Daoy (cell line): ENCODE measurements around the gene UBE2QL1. TPM values are rescaled to one million over a fixed set of nuclear protein-coding genes. Genes with fewer than 3 reads are reported as not detected.

Experiments used
- DNase-seq: peaks from one replicate; pipeline ENCODE4 v3.0.0-alpha.2; 2015; ENCODE audit warnings: low read depth
- total RNA-seq: library from RNA; depleted of rRNA; stranded (reverse); fragments of >200 nt; shearing (Covaris generic); gene quantifications from 2 replicates; pipeline ENCODE4 v1.2.3, GENCODE V29; 2014; rRNA removed

UBE2QL1 gene, protein sequence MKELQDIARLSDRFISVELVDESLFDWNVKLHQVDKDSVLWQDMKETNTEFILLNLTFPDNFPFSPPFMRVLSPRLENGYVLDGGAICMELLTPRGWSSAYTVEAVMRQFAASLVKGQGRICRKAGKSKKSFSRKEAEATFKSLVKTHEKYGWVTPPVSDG
- total RNA-seq = 0.40 and 0.65 TPM in 2 replicates

GRCh38 chr5:6448622-6449464 lies at the start of gene UBE2QL1:
Gene UBE2QL1, plus strand, starts transcription at chr5:6448859. Its CDS starts 35 bp downstream, at chr5:6448894.
- DNase-seq = peak; percentile 50

DNA sequence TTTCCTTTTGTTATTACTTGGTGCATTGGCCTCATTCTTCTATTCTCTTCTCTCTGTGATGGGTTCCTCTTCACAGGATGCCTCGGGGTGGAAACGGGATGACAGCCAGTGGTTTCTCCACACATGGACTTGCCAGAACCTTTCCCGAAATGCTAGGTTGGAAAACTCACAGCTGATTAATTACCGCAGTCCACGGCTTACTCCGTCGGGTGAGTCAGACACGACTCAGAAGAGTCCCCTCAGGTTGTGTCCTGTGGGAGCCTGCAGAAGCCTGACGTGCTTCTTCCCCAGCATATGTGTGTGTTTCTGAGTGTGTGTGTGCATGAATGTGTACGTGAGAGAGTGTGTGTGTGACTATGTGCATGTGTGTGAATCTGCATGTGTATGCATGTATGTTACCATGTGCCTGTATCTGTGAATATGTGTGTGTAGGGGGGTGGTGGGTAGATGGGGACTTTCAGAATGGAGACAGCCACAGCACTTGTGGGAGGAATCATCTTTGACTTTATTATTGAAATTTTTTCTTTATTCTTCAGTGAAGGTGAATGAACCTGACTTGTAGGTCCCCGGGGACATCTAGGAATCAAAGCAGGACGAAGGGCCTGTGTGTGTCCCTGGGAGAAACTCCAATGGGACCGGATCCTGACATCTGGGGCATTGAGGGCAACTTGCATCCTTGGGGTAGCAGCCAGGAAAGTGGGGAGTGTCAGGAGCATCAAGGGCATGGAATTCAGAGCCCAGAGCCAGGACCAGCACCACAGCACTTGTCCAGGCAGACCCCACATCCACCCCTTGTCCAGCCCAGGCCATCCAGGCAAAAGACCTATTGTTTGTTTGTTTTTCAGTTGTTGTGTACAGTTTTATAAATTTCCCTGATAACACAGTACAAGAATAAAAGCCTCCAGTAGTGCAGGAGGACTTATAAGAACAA lies 48.4 kb upstream of the UBE2QL1 start:
- DNase-seq = peak; percentile 67

- DNase-seq = peak; percentile 27
Observed at GRCh38 chr5:6401410-6401809, 47.2 kb upstream of the UBE2QL1 start.

- peak; percentile 48 for DNase-seq
Observed at GRCh38 chr5:6402939-6403338, 45.7 kb upstream of the UBE2QL1 start.

DNA sequence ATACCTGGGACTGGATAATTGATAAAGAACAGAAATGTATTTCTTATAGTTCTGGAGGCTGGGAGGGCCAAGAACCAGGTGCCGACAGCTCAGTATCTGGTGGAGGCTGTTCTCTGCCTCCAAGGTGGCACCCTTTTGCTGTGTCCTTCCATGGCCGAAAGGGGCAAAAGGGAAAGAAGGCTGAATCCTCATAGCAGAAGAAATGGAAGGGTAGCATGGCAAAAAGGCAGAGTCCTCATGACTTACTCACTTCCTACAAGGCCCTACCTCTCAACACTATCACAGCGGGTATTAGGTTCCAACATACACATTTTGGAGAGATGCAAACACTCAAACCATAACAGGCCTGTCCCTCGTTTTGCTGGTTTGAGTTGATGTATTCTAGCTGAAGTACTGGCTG lies 45.2 kb upstream of the UBE2QL1 start:
- peak; percentile 34 for DNase-seq

DNA sequence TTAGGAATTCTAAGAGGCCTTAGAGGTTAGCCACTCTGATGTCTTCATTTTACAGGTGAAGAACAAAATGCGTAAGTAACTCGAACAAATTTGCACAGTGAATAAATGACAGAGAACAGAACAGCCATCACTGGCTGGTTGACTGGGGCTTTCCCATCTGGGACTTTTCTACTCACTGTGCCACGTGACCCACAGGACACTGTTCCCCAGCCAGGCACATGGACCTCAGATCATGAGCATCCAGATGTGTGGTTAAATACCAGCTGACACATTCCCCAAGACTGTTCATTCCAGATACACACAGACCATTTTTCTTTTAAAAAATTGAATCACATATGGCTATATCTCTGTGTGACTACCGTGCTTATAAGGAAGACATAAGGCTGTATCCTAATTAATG lies 44.5 kb upstream of the UBE2QL1 start:
- peak; percentile 86 for DNase-seq

DNA sequence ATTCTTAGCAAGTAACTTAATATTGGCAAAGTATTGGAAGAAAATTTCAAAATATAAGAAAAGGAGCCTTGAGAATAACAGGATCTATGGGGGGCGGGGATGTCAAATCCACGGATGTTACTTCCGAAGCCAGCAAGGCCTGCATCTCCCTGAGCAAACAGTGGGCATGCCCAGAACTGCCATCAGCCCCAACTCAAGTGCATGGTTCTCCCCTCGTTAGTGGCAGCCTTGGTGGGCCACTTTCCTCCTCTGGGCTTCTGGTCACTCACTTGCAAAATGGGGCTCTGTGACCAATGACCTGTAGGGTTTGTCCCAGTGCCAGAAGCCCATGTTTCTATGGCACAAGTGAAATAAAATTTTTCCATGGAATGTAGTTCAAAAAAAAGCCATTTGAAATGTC lies 43.1 kb upstream of the UBE2QL1 start:
- DNase-seq = no peak

DNA sequence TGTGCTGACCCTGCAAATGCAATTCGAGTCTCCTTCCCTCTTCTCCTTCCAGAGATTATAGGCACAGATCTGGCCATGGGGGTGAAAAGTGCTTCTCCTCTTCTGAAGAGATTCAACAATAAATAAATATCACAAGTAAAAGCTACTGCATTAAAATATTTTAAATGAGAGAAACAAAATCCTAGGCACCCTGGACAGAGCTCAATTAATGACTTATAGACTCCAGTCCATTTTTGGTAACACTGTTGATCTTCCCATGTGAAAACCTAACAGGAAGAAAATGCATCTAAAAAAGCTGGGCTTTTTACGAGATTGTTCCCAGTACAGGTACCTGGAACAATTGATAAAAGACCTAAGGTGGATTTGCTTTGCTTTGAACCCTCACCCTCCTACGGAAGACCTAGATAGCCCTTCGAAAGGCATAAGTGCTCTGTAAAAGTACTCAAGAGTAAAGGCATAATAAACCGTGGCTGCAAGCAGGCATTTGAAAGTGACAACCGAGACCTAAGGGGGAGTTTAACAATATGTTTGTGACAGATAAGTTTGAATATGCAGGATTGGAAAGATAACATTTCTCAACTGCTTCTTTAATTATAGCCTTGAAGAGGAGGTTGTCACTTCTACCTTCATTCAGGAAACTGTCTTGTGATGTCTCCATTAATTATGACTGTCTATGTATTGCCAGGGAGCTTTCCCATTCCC lies 41.0 kb upstream of the UBE2QL1 start:
- no peak for DNase-seq

DNA sequence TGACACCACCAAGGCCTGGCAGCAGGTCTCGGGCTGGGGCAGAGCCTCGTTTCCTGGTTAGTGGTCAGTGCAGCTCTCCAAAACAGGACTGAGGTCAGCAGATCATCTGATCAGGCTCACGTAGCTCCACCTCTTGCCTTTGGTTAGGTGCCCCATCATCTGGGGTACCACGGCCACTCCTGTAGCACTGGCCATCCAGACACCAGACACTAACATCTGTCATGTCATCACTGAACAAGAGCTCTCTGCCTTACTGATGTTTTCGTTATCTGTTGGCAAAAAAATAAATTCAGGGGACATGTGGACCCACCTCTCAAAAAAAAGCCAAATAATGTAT lies 40.4 kb upstream of the UBE2QL1 start:
- DNase-seq = no peak

DNA sequence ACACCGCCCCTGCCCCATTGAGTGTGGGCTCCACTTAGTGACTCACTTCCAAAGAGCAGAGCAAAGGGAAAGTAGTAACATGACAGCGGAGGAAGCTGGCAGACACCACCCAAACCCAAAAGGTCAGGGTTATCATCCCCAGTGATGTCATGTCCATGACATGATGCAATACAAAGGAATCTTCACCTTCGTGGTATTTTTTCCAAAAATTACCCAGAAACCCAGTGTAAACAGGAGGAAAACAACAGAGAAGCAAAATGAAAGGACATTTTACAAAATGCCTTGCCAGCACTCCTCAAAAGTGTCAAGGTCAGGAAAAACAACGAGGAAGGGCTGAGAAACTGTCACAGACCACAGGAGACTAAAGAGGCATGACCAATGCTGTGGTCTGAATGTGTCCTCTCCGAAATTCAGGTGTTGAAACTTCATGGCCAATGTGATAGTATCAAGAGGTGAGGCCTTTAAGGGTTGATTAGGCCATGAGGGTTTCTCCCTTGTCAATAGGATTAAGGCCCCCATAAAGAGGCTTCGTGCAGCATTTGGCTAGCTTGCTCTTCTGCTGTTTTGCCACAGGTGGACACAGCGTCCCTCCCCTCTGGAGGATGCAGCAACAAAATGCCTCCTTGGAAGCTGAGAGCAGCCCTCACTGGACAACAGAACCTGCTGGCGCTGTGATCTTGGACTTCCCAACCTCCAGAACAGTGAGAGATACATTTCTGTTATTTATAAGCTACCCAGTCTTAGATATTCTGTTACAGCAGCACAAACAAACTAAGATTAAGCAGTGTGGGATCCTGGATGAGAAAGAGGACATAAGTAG lies 39.8 kb upstream of the UBE2QL1 start:
- peak; percentile 53 for DNase-seq

DNA sequence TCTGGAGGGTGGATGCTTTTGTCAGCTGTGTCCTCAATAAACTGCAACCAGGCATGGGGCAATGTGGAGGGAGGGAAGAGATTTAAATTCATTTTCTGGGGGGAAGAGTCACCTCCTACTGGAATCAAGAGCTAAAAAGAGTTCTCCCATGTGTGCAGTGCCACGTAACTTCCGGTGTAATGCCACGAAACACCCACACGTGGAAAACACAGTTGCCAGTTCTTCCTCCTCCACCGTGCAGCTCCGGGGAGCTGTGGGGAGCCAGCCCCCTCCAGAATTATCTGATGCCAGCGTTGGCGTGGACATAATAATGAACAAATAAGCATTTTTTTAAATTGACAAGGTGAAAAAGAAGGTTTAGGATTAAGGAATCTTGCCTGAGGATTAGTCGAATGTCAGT lies 38.2 kb upstream of the UBE2QL1 start:
- no peak for DNase-seq

DNA sequence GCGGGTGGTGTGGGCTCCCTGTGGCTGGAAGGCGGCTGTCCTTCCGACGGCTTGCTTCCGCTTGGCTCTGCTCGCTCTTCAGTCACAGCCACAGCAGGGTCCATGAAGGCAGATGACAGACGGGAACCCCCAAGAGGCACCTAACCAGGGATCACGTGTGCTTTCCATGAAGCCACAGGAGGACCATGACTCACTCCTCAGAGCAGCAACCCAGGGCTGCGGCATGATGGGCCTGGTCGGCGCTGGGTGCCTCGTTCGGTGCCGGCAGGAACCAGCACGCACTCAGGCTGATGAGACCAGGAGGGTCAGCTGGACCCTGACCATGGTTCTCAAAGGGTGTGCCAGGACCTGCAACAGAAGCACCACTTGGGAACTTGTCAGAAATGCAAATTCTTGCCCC lies 37.5 kb upstream of the UBE2QL1 start:
- DNase-seq = peak; percentile 67

DNA sequence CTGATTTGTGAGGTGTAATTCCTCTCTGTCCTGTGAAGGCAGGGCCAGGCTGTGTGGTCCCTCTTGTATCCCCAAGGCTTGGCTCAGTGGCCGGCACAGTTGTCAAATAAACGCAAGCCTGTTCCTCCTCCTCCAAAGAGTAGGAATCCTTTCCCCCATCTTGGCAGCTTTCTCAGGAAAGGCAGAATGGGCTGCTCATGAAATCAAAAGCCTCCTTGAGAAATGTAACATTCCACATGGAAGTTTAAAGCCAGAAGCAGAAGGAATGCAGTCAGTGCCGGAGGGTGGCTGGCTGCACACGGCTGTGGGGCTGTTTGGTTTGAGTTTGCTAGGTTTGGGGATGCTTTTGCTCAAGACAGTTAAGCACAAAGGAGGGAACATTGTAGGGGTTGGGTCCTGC lies 35.8 kb upstream of the UBE2QL1 start:
- no peak for DNase-seq

DNA sequence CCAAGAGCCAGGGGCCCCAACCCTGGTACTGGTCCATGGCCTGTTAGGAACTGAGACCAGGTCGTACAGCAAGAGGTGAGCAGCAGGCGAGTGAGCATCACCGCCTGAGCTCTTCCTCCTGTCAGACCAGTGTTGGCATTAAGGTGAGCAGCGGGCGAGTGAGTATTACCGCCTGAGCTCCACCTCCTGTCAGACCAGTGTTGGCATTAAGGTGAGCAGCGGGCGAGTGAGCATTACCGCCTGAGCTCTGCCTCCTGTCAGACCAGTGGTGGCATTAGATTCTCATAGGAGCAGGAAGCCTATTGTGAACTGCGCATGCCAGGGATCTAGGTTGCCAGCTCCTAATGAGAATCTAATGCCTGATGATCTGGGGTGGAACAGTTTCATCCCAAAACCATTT lies 31.0 kb upstream of the UBE2QL1 start:
- no peak for DNase-seq

DNA sequence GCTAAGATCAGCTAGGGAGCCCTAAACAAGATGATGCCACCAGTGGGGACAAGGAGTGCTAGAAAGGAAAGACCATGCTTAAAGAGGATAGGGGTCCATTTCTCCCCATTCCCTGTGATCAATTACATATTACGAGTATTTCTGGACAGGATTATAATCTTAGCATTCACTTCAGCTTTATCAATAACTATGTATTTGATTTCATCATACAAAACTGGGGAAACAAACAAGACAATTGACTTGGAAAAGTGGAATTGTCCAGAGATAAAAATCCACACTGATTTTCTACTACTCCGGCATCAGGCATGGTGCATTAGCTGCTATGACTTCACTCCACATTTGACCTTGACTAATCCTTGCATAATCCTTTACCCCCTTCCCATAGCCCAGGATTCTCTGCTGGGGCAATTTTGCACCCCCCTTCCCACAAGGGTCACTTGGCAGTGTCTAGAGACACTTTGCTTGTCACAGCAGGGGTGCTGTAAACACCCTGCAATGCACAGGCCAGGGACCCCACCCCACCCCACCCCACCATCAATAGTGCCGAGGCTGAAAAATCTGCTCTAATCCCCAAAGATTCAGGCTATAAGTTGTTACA lies 29.9 kb upstream of the UBE2QL1 start:
- no peak for DNase-seq

GRCh38 chr5:6419340-6419852 lies 29.3 kb upstream of the UBE2QL1 start:
- peak; percentile 45 for DNase-seq

GRCh38 chr5:6423327-6424109 lies 25.1 kb upstream of the UBE2QL1 start:
- no peak for DNase-seq

DNA sequence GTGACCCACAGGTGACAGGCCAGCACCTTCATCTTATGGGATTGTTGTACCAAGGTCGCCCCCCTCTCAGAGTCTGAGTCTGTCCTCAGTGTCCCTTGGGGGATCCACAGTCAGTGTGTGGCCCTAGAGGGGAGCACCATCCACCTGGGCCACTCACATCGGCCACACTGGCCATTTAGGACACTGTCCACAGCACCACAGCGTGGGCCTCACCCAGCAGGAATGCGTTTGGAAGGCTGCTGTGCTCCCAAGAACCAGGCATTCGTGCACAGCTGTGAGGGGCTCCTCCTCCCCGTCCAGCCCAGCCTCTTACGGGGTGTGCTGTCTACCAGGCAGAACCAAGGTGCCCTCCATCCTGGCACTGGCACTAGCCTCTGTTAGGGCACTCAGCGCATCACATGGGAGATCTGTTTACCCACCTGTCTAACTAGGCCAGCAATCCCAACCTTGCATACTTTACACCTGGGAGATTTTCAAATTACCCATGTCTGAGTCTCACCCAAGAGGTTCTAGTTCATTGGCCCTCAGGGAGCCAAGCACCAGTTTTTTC lies 24.5 kb upstream of the UBE2QL1 start:
- DNase-seq = no peak

DNA sequence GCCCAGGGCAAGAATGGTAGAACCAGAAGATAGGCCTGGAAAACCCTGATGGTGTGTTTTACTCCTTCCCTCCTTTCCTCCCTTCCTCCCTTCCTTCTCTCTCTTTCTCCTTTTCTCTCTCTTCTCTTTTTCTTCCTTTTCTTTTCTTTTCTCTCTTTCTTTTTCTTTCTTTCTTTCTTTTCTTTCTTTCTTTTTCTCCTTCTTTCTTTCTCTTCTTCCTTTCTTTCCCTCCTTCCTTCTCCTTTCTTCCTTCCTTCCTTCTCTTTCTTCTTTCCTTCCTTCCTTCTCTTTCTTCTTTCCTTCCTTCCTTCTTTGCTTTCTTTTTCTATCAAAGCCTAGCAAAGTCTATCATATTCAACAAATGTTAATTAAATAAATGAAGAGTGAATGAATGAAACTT lies 24.0 kb upstream of the UBE2QL1 start:
- no peak for DNase-seq
